GM12873 (cell line): ENCODE results near the gene SLC36A4.

ENCODE experiments used
- TF ChIP-seq, protein P1 (sequence below): IDR thresholded peaks from 2 replicates; pipeline ENCODE4 v1.5.1; 2012; ENCODE audit warnings: low read depth, mild to moderate bottlenecking, moderate library complexity, low read length, control low read depth; ENCODE audit not compliant: insufficient read depth; ENCODE audit errors: missing control alignments

The SLC36A4 gene

GRCh38 chr11:93143186-93143585, 54.6 kb downstream of the SLC36A4 start:
- TF ChIP-seq, protein P1, sequence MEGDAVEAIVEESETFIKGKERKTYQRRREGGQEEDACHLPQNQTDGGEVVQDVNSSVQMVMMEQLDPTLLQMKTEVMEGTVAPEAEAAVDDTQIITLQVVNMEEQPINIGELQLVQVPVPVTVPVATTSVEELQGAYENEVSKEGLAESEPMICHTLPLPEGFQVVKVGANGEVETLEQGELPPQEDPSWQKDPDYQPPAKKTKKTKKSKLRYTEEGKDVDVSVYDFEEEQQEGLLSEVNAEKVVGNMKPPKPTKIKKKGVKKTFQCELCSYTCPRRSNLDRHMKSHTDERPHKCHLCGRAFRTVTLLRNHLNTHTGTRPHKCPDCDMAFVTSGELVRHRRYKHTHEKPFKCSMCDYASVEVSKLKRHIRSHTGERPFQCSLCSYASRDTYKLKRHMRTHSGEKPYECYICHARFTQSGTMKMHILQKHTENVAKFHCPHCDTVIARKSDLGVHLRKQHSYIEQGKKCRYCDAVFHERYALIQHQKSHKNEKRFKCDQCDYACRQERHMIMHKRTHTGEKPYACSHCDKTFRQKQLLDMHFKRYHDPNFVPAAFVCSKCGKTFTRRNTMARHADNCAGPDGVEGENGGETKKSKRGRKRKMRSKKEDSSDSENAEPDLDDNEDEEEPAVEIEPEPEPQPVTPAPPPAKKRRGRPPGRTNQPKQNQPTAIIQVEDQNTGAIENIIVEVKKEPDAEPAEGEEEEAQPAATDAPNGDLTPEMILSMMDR: no peak

DNA sequence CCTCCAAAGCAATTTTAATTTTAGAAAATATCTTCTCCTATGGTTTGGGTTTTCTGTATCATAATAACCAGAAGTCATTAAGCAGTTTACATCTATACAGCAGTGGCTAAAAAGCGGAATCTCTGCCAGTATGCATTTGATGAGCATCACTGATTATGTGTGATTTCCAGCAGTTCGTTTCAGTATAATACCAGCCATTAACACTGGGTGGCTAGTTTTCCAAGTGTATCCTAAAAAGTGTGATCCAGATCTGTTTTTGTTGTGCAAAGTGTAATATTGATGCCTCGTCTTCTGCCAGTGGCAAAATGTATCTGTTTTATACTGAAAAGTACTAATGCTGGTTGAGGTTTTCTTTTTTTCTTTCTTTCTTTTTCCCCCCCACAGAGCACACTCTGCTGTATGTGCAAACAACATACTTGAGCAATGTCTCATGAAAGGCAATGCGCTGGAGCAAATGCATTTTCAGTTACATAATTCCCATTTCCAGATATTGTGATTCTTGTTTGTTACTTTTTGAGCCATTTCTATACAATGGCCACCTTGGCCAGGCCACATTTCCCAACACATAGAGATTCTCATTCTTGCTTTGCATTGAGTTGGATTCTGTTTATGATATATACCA, 64.2 kb downstream of the SLC36A4 start:
- TF ChIP-seq, protein P1: no peak

- TF ChIP-seq, protein P1: no peak
Measured at GRCh38 chr11:93132836-93133235, 65.0 kb downstream of the SLC36A4 start.

- TF ChIP-seq, protein P1: peak; percentile 28
Measured at GRCh38 chr11:93131709-93132108, 66.1 kb downstream of the SLC36A4 start.

DNA sequence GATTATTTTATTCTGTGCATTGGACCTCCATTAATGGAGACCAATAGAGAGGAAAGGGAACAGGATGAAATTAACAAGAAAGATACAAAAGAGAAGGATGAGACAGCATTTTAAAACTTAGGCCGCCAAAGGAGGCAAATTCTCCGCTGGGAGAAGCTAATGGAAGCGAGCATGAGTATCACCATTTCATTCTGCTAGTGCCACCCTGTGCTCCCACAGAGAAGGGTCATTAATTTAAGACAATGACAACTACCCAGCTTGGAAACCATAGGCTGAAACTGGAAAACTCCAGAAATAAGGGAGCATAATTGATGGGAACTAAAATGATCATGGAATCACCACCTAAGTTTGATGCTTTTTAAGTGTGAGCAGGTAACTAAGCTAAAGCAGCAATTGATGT, 69.2 kb downstream of the SLC36A4 start:
- TF ChIP-seq, protein P1: no peak

- TF ChIP-seq, protein P1: no peak
Measured at GRCh38 chr11:93123351-93123898, 74.4 kb downstream of the SLC36A4 start.

- TF ChIP-seq, protein P1: no peak
Measured at GRCh38 chr11:93122535-93123235, 75.1 kb downstream of the SLC36A4 start.
